Endothelial cell (in vitro differentiated cells): ENCODE data around the gene ATP2C2. TPM values are rescaled to one million over a fixed set of nuclear protein-coding genes. Genes with fewer than 3 reads are reported as not detected.

ENCODE experiments used
- DNase-seq: peaks from one replicate; pipeline ENCODE4 v3.0.0; 2021; ENCODE audit warnings: low spot score
- H3K27ac Mint-ChIP-seq: one replicate; pipeline ENCODE4 v1.8.0; 2021; ENCODE audit warnings: mixed read lengths, inconsistent platforms; ENCODE audit not compliant: unreplicated experiment
- H3K27me3 Mint-ChIP-seq: one replicate; pipeline ENCODE4 v1.8.0; 2021; ENCODE audit warnings: mild to moderate bottlenecking, moderate library complexity, mixed read lengths, inconsistent platforms; ENCODE audit not compliant: unreplicated experiment
- H3K36me3 Mint-ChIP-seq: one replicate; pipeline ENCODE4 v1.8.0; 2021; ENCODE audit warnings: mild to moderate bottlenecking, low read depth, mixed read lengths, inconsistent platforms; ENCODE audit not compliant: unreplicated experiment
- H3K4me1 Mint-ChIP-seq: one replicate; pipeline ENCODE4 v1.8.0; 2021; ENCODE audit warnings: mild to moderate bottlenecking, mixed read lengths, inconsistent platforms; ENCODE audit not compliant: unreplicated experiment
- H3K4me3 Mint-ChIP-seq: one replicate; pipeline ENCODE4 v1.8.0; 2021; ENCODE audit warnings: mild to moderate bottlenecking, mixed read lengths, inconsistent platforms; ENCODE audit not compliant: unreplicated experiment
- H3K9me3 Mint-ChIP-seq: one replicate; pipeline ENCODE4 v1.8.0; 2021; ENCODE audit warnings: mixed read lengths, inconsistent platforms; ENCODE audit not compliant: unreplicated experiment
- CTCF ChIP-seq: fragments of 200-600 bp; sonication (generic); IDR thresholded peaks from one replicate; pipeline ENCODE4 v1.5.0; 2021; ENCODE audit warnings: antibody characterized with exemption; ENCODE audit not compliant: unreplicated experiment
- total RNA-seq: library from RNA; stranded (reverse); fragmentation: NEBNext Ultra II Directional; extraction: Animal tissue kit (Norgen Biotek cat#: 25700); gene quantifications from one replicate; pipeline ENCODE4 v1.2.1, GENCODE V29; 2021; ENCODE audit not compliant: unreplicated experiment

ATP2C2 gene
- total RNA-seq, 1 donor from 2014 or later = 2.7 TPM

- H3K4me1 Mint-ChIP-seq = peaks cover 15% of the 10 kb centered on the region
- no peak overlapping the region for H3K4me3 Mint-ChIP-seq
- peaks cover 15% of the 10 kb centered on the region for H3K27me3 Mint-ChIP-seq
- no peak for TF ChIP-seq CTCF
- no peaks in the 10 kb centered on the region for H3K9me3 Mint-ChIP-seq
- no peak for DNase-seq
- H3K36me3 Mint-ChIP-seq = no peaks in the 10 kb centered on the region
- no peak overlapping the region for H3K27ac Mint-ChIP-seq
Measured at GRCh38 chr16:84369938-84370627, 1.7 kb downstream of the ATP2C2 start.

GRCh38 chr16:84370723-84371552 is 2.6 kb downstream of the ATP2C2 start:
- Mint-ChIP-seq H3K4me1 (peaks cover 15% of the 10 kb centered on the region), H3K9me3 (no peaks in the 10 kb centered on the region), H3K27ac (no peak overlapping the region), H3K27me3 (peaks cover 15% of the 10 kb centered on the region), H3K4me3 (no peak overlapping the region), H3K36me3 (no peaks in the 10 kb centered on the region)
- no peak for DNase-seq
- TF ChIP-seq CTCF = no peak

- Mint-ChIP-seq H3K27me3 (peaks cover 15% of the 10 kb centered on the region), H3K4me1 (peaks cover 15% of the 10 kb centered on the region), H3K27ac (no peak overlapping the region), H3K4me3 (no peak overlapping the region), H3K9me3 (no peaks in the 10 kb centered on the region), H3K36me3 (no peaks in the 10 kb centered on the region)
- no peak for TF ChIP-seq CTCF
- DNase-seq = no peak
Measured at GRCh38 chr16:84371553-84371865, 3.2 kb downstream of the ATP2C2 start.

GRCh38 chr16:84373907-84374489 is 5.7 kb downstream of the ATP2C2 start:
- H3K36me3 Mint-ChIP-seq = no peaks in the 10 kb centered on the region
- no peak overlapping the region for H3K27ac Mint-ChIP-seq
- TF ChIP-seq CTCF = no peak
- H3K4me1 Mint-ChIP-seq = peaks cover 13% of the 10 kb centered on the region
- H3K4me3 Mint-ChIP-seq = no peak overlapping the region
- no peaks in the 10 kb centered on the region for H3K9me3 Mint-ChIP-seq
- peaks cover 7% of the 10 kb centered on the region for H3K27me3 Mint-ChIP-seq
- no peak for DNase-seq

- Mint-ChIP-seq H3K27ac (no peak overlapping the region), H3K36me3 (no peaks in the 10 kb centered on the region), H3K9me3 (no peaks in the 10 kb centered on the region), H3K4me3 (no peak overlapping the region), H3K27me3 (peaks cover 3% of the 10 kb centered on the region), H3K4me1 (peaks cover 16% of the 10 kb centered on the region)
- DNase-seq = no peak
- TF ChIP-seq CTCF = no peak
Measured at GRCh38 chr16:84378099-84378498, 9.8 kb downstream of the ATP2C2 start.
